Type B pancreatic cell (in vitro differentiated cells): ENCODE measurements around the gene GALNT4. TPM values are rescaled to one million over a fixed set of nuclear protein-coding genes. Genes with fewer than 3 reads are reported as not detected.

Experiments used
- DNase-seq: peaks from one replicate; pipeline ENCODE4 v3.0.0; 2021; ENCODE audit warnings: mixed read lengths; ENCODE audit not compliant: unreplicated experiment; ENCODE audit errors: extremely low spot score
- H3K27ac Mint-ChIP-seq: 2 replicates; pipeline ENCODE4 v1.8.0; 2021; ENCODE audit warnings: mild to moderate bottlenecking, mixed read lengths
- H3K27me3 Mint-ChIP-seq: 2 replicates; pipeline ENCODE4 v1.8.0; 2021; ENCODE audit warnings: mixed read lengths
- H3K36me3 Mint-ChIP-seq: 2 replicates; pipeline ENCODE4 v1.8.0; 2021; ENCODE audit warnings: mixed read lengths
- H3K4me1 Mint-ChIP-seq: one replicate; pipeline ENCODE4 v1.8.0; 2021; ENCODE audit warnings: mixed read lengths; ENCODE audit not compliant: unreplicated experiment
- H3K4me3 Mint-ChIP-seq: 2 replicates; pipeline ENCODE4 v1.8.0; 2021; ENCODE audit warnings: mild to moderate bottlenecking, mixed read lengths
- H3K9me3 Mint-ChIP-seq: 2 replicates; pipeline ENCODE4 v1.8.0; 2021; ENCODE audit warnings: mixed read lengths
- total RNA-seq: library from RNA; stranded (reverse); gene quantifications from 2 replicates; pipeline ENCODE4 v1.2.1, GENCODE V29; 2021; ENCODE audit warnings: low replicate concordance
- TF ChIP-seq, protein P1 (sequence below): fragments of 200-600 bp; sonication (generic); conservative IDR thresholded peaks from 2 replicates; pipeline ENCODE4 v1.5.0; 2021; ENCODE audit warnings: antibody characterized with exemption, mild to moderate bottlenecking

GALNT4 gene
- total RNA-seq, 1 donor from 2014 or later, result 8.7 TPM

DNA sequence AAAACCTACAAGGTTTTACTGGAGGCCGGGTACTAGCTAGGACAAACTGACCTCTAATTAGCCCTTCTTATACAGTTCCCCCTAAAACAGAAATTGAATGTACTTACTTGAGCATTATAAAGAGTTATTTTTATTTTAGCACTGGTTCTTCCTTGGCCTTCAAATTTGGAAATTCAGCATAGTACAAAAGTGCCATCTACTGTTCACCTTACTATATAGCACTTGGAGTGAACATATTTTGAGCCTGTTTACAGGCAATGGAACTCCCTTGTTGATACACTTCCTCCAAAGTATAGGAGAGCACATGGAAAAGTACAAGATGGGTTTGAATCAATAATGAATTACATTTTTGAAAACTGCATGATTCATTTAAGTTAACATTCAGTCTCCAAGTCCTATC is 5.1 kb upstream of the GALNT4 start:
- TF ChIP-seq, protein P1, sequence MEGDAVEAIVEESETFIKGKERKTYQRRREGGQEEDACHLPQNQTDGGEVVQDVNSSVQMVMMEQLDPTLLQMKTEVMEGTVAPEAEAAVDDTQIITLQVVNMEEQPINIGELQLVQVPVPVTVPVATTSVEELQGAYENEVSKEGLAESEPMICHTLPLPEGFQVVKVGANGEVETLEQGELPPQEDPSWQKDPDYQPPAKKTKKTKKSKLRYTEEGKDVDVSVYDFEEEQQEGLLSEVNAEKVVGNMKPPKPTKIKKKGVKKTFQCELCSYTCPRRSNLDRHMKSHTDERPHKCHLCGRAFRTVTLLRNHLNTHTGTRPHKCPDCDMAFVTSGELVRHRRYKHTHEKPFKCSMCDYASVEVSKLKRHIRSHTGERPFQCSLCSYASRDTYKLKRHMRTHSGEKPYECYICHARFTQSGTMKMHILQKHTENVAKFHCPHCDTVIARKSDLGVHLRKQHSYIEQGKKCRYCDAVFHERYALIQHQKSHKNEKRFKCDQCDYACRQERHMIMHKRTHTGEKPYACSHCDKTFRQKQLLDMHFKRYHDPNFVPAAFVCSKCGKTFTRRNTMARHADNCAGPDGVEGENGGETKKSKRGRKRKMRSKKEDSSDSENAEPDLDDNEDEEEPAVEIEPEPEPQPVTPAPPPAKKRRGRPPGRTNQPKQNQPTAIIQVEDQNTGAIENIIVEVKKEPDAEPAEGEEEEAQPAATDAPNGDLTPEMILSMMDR, result peak; percentile 82
- Mint-ChIP-seq H3K4me3 (peak overlapping the region; percentile 53), H3K9me3 (no peaks in the 10 kb centered on the region), H3K36me3 (no peaks in the 10 kb centered on the region), H3K27ac (no peak overlapping the region), H3K4me1 (peaks cover 9% of the 10 kb centered on the region), H3K27me3 (no peaks in the 10 kb centered on the region)
- DNase-seq, result no peak

DNA sequence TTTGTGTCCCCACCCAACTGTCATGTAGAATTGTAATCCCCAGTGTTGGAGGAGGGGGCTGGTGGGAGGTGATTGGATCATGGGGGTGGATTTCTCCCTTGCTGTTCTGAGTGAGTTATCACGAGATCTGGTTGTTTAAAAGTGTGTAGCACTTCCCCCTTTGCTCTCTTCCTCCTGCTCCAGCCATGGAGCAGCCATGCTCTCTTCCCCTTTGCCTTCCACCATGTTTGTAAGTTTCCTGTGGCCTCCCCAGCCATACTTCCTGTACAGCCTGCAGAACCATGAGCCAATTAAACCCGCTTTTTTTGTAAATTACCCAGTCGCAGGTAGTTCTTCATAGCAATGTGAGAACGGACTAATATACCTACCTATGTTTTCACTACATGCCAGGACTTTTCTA is 3.8 kb upstream of the GALNT4 start:
- H3K36me3 Mint-ChIP-seq, result peaks cover 4% of the 10 kb centered on the region
- peak overlapping the region; percentile 37 for H3K4me3 Mint-ChIP-seq
- H3K9me3 Mint-ChIP-seq, result no peaks in the 10 kb centered on the region
- no peak overlapping the region for H3K27ac Mint-ChIP-seq
- H3K27me3 Mint-ChIP-seq, result no peaks in the 10 kb centered on the region
- TF ChIP-seq, protein P1, result no peak
- DNase-seq, result no peak
- H3K4me1 Mint-ChIP-seq, result peaks cover 13% of the 10 kb centered on the region

DNA sequence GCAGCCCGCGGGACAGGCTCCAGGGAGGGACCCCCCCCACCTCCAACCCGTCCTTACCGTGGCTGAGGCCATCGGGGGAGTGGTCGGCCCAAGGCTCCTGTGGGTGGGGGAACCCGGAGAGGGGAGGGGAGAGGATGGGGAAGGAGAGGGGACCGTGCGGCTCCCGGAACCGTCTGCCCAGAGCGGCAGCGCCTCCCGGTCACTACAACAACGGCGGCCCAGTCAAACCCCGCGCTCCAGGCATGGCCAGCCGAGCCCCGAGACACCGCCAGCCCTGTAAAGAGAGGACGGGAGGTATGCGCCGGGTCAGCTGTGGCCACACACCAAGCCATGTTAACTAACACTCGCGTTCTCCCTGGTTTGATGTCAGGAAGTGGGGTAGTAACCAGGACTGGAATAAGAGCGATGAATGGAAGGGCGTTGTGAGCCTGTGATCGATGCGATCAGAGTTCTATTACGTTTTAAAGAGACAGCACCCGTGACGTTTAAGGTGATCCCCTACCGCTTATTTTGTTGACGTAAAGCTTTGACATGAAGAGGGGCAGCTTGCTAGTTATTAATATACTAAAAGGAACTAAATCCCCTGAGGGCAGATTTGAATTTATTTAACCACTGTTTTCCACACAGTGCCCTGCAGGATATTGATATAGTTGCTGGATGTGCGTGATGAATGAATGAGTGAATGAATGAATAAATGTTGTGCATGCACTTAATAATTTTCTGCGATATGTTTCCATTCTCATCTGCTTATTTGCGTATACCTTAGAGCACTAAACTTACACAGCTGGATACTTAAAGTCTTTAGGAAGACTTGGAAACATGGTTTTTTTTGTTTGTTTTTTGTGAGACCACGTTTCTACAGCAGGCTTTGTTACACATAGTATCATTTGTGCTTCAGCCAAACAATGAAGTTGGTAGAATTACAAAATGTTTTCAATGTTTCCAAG is 1.5 kb upstream of the GALNT4 start, which contains the start of gene POC1B:
TSS of gene POC1B (minus strand) at position 224 of the 947 bp plus-strand sequence. CDS start at position 72, 152 bp downstream.
- DNase-seq, result peak; percentile 83
- peaks cover 18% of the 10 kb centered on the region for H3K36me3 Mint-ChIP-seq
- TF ChIP-seq, protein P1, result no peak
- H3K9me3 Mint-ChIP-seq, result no peaks in the 10 kb centered on the region
- H3K4me3 Mint-ChIP-seq, result peak within 1 kb of the TSS; percentile 92
- peak within 1 kb of the TSS; percentile 88 for H3K27ac Mint-ChIP-seq
- H3K27me3 Mint-ChIP-seq, result no peaks in the 10 kb centered on the region
- H3K4me1 Mint-ChIP-seq, result peaks cover 34% of the 10 kb centered on the region

DNA sequence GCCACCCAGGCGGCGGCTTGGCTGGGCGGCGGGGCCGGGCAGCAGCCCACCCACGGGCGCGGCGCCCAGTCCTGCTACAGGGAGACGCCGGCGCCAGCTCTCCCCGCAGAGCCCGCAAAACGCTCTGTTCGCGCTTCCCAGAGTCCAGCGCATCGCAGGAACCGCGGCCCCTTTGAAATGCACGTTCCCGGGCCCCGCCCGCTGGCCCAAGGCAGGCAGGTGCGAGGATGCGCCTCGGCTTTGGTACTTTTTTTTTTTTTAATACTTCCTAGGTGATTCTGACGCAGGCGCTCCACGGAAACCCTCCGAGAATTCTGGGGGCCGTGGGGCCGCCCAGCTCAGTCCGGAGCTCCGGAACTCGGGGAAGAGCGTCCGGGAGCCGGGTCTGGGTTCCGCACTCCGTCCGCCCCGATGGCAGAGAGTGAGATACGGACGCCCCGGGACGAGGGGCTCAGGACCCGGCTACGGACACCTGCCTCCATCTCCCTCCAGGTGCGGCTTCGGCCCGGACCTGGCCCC is 768 bp upstream of the GALNT4 start:
- peak; percentile 72 for DNase-seq
- peaks cover 34% of the 10 kb centered on the region for H3K4me1 Mint-ChIP-seq
- TF ChIP-seq, protein P1, result no peak
- H3K27me3 Mint-ChIP-seq, result no peaks in the 10 kb centered on the region
- no peaks in the 10 kb centered on the region for H3K9me3 Mint-ChIP-seq
- peak overlapping the region; percentile 65 for H3K27ac Mint-ChIP-seq
- H3K4me3 Mint-ChIP-seq, result peak overlapping the region; percentile 92
- H3K36me3 Mint-ChIP-seq, result peaks cover 18% of the 10 kb centered on the region

DNA sequence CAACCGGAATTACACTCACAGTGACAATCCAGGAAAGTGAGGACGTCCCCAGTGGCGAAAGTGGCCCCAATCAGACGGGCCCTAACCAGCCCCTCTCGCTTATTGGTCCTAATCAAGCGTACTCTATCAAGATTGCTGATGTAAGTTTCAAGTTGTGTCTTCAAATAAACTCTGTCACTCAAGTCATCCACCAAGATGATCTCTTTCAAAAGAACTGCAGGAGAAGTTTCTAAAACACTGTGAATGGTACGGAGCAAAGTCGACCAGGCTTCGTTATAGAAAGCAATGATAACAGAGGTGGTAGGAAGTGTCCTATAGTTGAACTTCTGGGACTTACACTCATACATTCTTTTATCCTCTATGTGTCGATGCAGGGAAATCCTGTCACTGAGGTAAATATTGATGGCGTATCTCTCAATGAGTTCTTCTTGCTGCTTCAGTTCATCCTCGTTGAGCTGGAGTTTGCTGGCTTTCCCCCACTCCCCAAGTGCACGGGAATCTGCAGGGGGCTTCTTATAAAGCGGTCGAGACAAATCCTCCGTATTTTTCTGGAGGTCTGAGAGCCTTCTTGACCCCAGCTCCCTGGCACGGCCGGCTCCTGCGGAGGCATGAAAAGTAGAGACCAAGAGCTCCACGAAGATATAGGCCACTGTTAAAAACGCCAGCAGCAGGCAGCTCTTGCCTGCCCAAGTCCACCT is 604 bp downstream of the GALNT4 start:
- no peaks in the 10 kb centered on the region for H3K27me3 Mint-ChIP-seq
- H3K4me3 Mint-ChIP-seq, result peak overlapping the region; percentile 92
- peaks cover 18% of the 10 kb centered on the region for H3K36me3 Mint-ChIP-seq
- DNase-seq, result no peak
- no peaks in the 10 kb centered on the region for H3K9me3 Mint-ChIP-seq
- TF ChIP-seq, protein P1, result no peak
- peak overlapping the region; percentile 88 for H3K27ac Mint-ChIP-seq
- H3K4me1 Mint-ChIP-seq, result peaks cover 30% of the 10 kb centered on the region
